ENCODE results near the gene PDPN. TPM values are rescaled to one million over a fixed set of nuclear protein-coding genes. Genes with fewer than 3 reads are reported as not detected.

The PDPN gene
- total RNA-seq, 1 donor from 2014 or later, result 4.1 TPM

GRCh38 chr1:13576926-13577325, 6.7 kb upstream of the PDPN start:
- no peak for DNase-seq (ENCODE audit: low spot score in 2 of 2)
- no peak for FAIRE-seq

- no peak for FAIRE-seq
- no peak for DNase-seq (ENCODE audit: low spot score in 2 of 2)
Measured at GRCh38 chr1:13577846-13578245, 5.8 kb upstream of the PDPN start.

- DNase-seq (ENCODE audit: low spot score in 2 of 2), result no peak
- FAIRE-seq, result no peak
Measured at GRCh38 chr1:13581446-13581845, 2.2 kb upstream of the PDPN start.

- DNase-seq (ENCODE audit: low spot score in 2 of 2), result no peak
- FAIRE-seq, result no peak
Measured at GRCh38 chr1:13582713-13583443, 754 bp upstream of the PDPN start.

DNA sequence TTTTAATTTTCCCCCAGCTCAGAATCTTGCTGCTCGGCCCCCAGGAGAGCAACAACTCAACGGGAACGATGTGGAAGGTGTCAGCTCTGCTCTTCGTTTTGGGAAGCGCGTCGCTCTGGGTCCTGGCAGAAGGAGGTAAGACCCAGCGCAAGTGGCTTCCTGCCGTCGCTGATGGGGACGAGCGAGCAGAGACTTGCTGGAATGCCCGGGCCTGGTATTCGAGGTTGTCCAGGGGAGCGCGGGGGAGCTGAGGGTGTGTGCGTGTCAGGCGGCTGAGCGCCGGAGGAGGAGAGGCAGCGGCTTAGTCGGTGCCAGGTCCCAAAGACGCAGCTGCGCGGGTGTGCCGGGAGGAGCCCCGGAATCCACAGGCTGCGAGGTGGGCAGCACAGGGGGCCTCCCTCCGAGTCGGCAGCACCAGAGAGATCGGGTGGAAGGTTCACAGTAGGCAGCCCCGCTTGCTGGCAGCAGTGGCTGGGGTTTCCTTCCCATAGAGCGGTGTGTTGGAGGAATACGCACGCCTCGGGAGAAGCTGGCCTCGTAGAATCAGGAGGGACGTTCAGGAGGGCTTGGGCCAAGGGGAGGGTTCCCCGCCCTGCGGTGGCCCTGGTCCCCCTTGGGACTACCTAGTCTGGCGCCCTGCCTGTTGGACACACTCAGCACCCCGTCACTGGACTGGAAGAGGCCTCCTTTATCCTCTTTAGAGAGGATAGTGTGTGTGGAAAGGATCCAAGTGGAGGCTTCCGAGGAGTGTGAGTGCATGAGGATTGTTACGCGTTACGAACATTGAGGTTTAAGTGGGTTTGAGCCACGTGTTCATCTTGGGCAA, 547 bp downstream of the PDPN start:
- FAIRE-seq, result no peak

DNA sequence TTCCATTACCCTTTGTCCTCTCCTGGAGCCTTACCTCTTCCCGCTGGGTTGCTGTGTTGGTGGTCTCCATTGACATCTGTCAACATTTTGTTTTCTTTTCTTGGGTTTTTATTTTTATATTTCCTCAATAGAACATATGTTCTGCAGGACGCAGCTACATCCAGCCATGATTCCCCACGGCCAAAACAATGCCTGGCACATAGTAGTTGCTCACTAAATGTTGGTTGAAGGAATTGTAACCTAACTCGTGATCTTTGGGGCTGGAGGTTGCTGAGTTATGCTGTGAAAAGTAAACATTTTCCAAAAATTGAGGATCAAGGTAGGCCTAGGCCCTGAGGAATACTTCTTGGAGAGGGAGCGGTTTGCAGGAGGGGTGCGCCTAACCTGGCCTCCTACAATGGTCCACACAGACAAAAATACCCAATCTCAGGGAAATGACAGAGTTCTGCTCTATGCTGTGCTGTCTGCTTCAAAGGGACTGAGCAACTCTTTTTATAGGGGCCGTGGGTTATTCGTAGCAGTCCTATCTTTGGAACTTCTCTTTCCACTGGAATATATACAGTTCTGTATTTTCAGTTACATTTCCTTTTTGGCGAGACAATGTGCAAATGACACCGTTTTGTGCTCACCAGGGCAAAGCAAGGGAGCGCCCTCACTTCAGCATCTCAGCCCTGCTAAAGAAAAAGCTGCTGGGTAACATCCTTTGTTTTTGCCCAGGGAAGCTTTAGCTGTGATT, 1.4 kb downstream of the PDPN start:
- peak in 1 of 2 donors; percentile 40 for DNase-seq (ENCODE audit: low spot score in 2 of 2)
- FAIRE-seq, result no peak

More for the DNA sequence above, 547 bp downstream of the PDPN start:
- peak in 1 of 2 donors; percentile 61 for DNase-seq (ENCODE audit: low spot score in 2 of 2)

DNA sequence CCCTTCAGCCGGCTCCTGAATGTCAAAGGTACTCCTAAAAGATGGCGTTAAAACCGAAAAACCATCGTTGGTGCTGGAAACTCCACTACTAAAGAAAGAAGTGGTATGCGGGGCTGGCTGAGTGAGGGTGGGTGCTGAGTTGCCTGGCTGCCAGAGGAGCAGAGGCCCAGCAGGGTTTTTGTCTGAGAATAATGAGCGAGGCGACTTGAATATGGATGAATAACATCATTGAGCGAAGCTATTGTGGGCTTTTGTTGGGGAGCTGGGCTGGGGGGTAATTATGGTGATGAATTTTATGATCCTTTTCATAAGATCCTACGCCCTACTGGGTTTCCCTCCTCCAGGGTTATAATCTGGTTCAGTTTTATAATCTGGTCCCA, 2.0 kb downstream of the PDPN start:
- FAIRE-seq, result no peak
- peak in 1 of 2 donors; percentile 33 for DNase-seq (ENCODE audit: low spot score in 2 of 2)

- no peak for FAIRE-seq
- no peak for DNase-seq (ENCODE audit: low spot score in 2 of 2)
Measured at GRCh38 chr1:13586001-13586400, 2.4 kb downstream of the PDPN start.

- DNase-seq (ENCODE audit: low spot score in 2 of 2) (no peak), FAIRE-seq (no peak)
Measured at GRCh38 chr1:13587256-13588030, 3.8 kb downstream of the PDPN start.

- no peak for FAIRE-seq
- DNase-seq (ENCODE audit: low spot score in 2 of 2), result no peak
Measured at GRCh38 chr1:13588946-13589796, 5.5 kb downstream of the PDPN start.

GRCh38 chr1:13590486-13590885, 6.9 kb downstream of the PDPN start:
- FAIRE-seq, result no peak
- DNase-seq (ENCODE audit: low spot score in 2 of 2), result no peak

GRCh38 chr1:13593511-13594131, 10.0 kb downstream of the PDPN start:
- FAIRE-seq (no peak), DNase-seq (ENCODE audit: low spot score in 2 of 2) (no peak)

- DNase-seq (ENCODE audit: low spot score in 2 of 2) (no peak), FAIRE-seq (no peak)
Measured at GRCh38 chr1:13595411-13595810, 11.8 kb downstream of the PDPN start.

- no peak for FAIRE-seq
Measured at GRCh38 chr1:13597166-13597565, 13.5 kb downstream of the PDPN start.

GRCh38 chr1:13600762-13601453, 17.3 kb downstream of the PDPN start:
- FAIRE-seq (no peak), DNase-seq (ENCODE audit: low spot score in 2 of 2) (no peak)

More at GRCh38 chr1:13597166-13597565, 13.5 kb downstream of the PDPN start:
- no peak for DNase-seq (ENCODE audit: low spot score in 2 of 2)

- DNase-seq (ENCODE audit: low spot score in 2 of 2) (no peak), FAIRE-seq (no peak)
Measured at GRCh38 chr1:13604176-13604575, 20.5 kb downstream of the PDPN start.

- no peak for FAIRE-seq
- no peak for DNase-seq (ENCODE audit: low spot score in 2 of 2)
Measured at GRCh38 chr1:13604721-13605120, 21.1 kb downstream of the PDPN start.

DNA sequence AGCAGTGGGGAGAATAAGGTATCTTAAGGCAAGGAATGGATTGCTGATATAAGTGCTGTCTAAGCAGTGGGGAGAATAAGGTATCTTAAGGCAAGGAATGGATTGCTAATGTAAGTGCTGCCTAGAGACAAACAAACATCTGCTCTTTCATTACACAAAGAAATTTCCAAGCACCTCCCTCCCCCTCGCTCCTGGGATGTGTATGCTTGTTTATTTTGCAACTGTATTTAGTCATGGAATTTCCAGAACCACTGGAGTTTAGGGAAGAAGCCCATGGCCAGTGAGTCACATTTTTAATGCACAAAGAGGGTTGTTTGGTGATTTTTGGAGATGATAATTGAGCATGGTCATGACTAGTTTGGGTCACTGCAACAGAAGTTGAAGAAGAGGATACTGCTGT, 21.5 kb downstream of the PDPN start:
- no peak for FAIRE-seq
- no peak for DNase-seq (ENCODE audit: low spot score in 2 of 2)
